ENCODE data around the gene KLF13.

GRCh38 chr15:31403606-31404005 lies 77.0 kb downstream of the KLF13 start:
- no peak for TF ChIP-seq CTCF (IDR thresholded peaks at IDR 0.05; ENCODE audit: low read length)
- no peak for TF ChIP-seq EZH2 (IDR thresholded peaks at IDR 0.05; ENCODE audit: borderline replicate concordance, low read length)

All from OCI-LY1 (cell line).